Nephron progenitor cell (in vitro differentiated cells): Measurements from ENCODE around the gene RBKS.

Source experiments
- DNase-seq: peaks from one replicate; pipeline ENCODE4 v3.0.0; 2021
- H3K27ac Mint-ChIP-seq: 2 replicates; pipeline ENCODE4 v1.8.0; 2021; ENCODE audit warnings: mild to moderate bottlenecking, moderate library complexity, mixed read lengths
- H3K27me3 Mint-ChIP-seq: 2 replicates; pipeline ENCODE4 v1.8.0; 2021; ENCODE audit warnings: mild to moderate bottlenecking, low read depth, mixed read lengths; ENCODE audit not compliant: poor library complexity
- H3K36me3 Mint-ChIP-seq: 2 replicates; pipeline ENCODE4 v1.8.0; 2021; ENCODE audit warnings: low read depth, mixed read lengths
- H3K4me1 Mint-ChIP-seq: 2 replicates; pipeline ENCODE4 v1.8.0; 2021; ENCODE audit warnings: mixed read lengths
- H3K4me3 Mint-ChIP-seq: 2 replicates; pipeline ENCODE4 v1.8.0; 2021; ENCODE audit warnings: mild to moderate bottlenecking, moderate library complexity, mixed read lengths
- H3K9me3 Mint-ChIP-seq: 2 replicates; pipeline ENCODE4 v1.8.0; 2021; ENCODE audit warnings: mild to moderate bottlenecking, moderate library complexity, mixed read lengths
- CTCF ChIP-seq: fragments of 200-600 bp; sonication (generic); IDR thresholded peaks from 2 replicates; pipeline ENCODE4 v1.5.0; 2021; ENCODE audit warnings: antibody characterized with exemption

Gene RBKS

DNA sequence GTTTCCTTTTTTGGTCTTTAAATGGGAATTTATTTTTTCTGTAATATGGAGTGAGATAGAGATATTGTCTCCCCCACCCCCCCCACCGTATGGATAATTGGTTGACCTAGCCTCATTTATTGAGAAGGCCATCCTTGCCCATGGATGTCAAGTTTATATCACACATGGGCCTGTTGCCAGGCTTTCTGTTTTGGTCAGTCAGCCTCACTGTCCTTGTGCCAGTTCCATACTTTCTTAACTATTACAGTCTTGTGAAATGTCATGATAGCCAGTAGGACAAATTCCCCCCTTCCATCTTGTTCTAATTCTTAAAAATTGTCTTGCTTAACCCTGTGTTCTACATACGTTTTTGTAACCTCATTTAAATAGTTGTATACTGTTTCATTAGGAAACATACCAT is 12.8 kb upstream of the RBKS start:
- no peak for TF ChIP-seq CTCF
- Mint-ChIP-seq H3K27ac (no peak overlapping the region), H3K4me3 (no peak overlapping the region), H3K27me3 (no peaks in the 10 kb centered on the region), H3K36me3 (peaks cover 43% of the 10 kb centered on the region), H3K4me1 (no peaks in the 10 kb centered on the region), H3K9me3 (no peaks in the 10 kb centered on the region)
- DNase-seq: no peak

GRCh38 chr2:27902098-27902497 is 11.9 kb upstream of the RBKS start:
- Mint-ChIP-seq H3K36me3 (peaks cover 49% of the 10 kb centered on the region), H3K4me1 (no peaks in the 10 kb centered on the region), H3K27me3 (no peaks in the 10 kb centered on the region), H3K9me3 (no peaks in the 10 kb centered on the region), H3K27ac (no peak overlapping the region), H3K4me3 (no peak overlapping the region)
- no peak for DNase-seq
- TF ChIP-seq CTCF: no peak

- no peaks in the 10 kb centered on the region for H3K9me3 Mint-ChIP-seq
- H3K27me3 Mint-ChIP-seq: no peaks in the 10 kb centered on the region
- H3K36me3 Mint-ChIP-seq: peaks cover 57% of the 10 kb centered on the region
- H3K27ac Mint-ChIP-seq: no peak overlapping the region
- H3K4me1 Mint-ChIP-seq: no peaks in the 10 kb centered on the region
- H3K4me3 Mint-ChIP-seq: no peak overlapping the region
- DNase-seq: no peak
- no peak for TF ChIP-seq CTCF
These were observed 11.0 kb upstream of the RBKS start for GRCh38 chr2:27901234-27901633.

GRCh38 chr2:27897717-27898116 is 7.5 kb upstream of the RBKS start:
- peaks cover 59% of the 10 kb centered on the region for H3K36me3 Mint-ChIP-seq
- peaks cover under 1% of the 10 kb centered on the region for H3K4me1 Mint-ChIP-seq
- DNase-seq: no peak
- no peak for TF ChIP-seq CTCF
- no peak overlapping the region for H3K27ac Mint-ChIP-seq
- no peak overlapping the region for H3K4me3 Mint-ChIP-seq
- no peaks in the 10 kb centered on the region for H3K9me3 Mint-ChIP-seq
- no peaks in the 10 kb centered on the region for H3K27me3 Mint-ChIP-seq

GRCh38 chr2:27893006-27893405 is 2.8 kb upstream of the RBKS start:
- no peaks in the 10 kb centered on the region for H3K9me3 Mint-ChIP-seq
- H3K27ac Mint-ChIP-seq: no peak overlapping the region
- peaks cover 38% of the 10 kb centered on the region for H3K4me1 Mint-ChIP-seq
- peaks cover 41% of the 10 kb centered on the region for H3K36me3 Mint-ChIP-seq
- TF ChIP-seq CTCF: no peak
- H3K4me3 Mint-ChIP-seq: no peak overlapping the region
- H3K27me3 Mint-ChIP-seq: no peaks in the 10 kb centered on the region
- DNase-seq: no peak

DNA sequence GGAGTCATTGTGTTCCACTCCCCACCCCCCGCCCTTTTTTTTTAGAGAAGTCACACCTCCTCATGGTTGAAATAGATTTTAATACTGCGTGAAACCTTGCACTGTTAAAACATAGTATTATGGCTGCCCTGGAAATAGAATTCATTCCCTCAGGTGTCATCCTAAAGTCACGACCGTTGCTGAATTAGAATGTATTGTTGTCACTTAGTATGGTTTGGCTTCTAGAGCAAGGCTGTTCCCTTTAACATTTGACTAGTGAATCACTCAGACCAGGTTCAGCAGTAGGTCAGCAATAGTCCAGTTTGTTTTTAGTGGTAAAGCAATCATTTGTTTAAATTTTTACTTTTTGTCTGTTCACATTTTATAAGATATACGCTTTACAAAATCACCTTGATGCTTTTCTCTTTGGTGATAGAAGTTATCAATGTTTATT is 1.5 kb upstream of the RBKS start:
- Mint-ChIP-seq H3K27me3 (no peaks in the 10 kb centered on the region), H3K27ac (peak overlapping the region; percentile 47), H3K4me1 (peaks cover 38% of the 10 kb centered on the region), H3K4me3 (peak overlapping the region; percentile 98), H3K36me3 (peaks cover 28% of the 10 kb centered on the region), H3K9me3 (no peaks in the 10 kb centered on the region)
- no peak for TF ChIP-seq CTCF
- DNase-seq: no peak
